Colonic mucosa (tissue), 4 donors: ENCODE results near the gene GATA2. TPM values are rescaled to one million over a fixed set of nuclear protein-coding genes. Genes with fewer than 3 reads are reported as not detected.

Experiments used
- DNase-seq: peaks from one replicate; pipeline ENCODE4 v3.0.0-alpha.2; 2020
- H3K27ac ChIP-seq: fragments of 200-600 bp; one replicate; pipeline ENCODE4 v1.8.0; 2021
- H3K27me3 ChIP-seq: fragments of 200-600 bp; one replicate; pipeline ENCODE4 v1.8.0; 2021
- H3K36me3 ChIP-seq: fragments of 200-600 bp; one replicate; pipeline ENCODE4 v1.8.0; 2021
- H3K4me1 ChIP-seq: fragments of 200-600 bp; one replicate; pipeline ENCODE4 v1.8.0; 2021; ENCODE audit warnings: mild to moderate bottlenecking
- H3K4me3 ChIP-seq: fragments of 200-600 bp; one replicate; pipeline ENCODE4 v1.8.0; 2021
- H3K9ac ChIP-seq, 2 donors: one replicate each; pipeline ENCODE4 v1.7.0; 2013; ENCODE audit warnings: control low read depth in 2 of 2, low read depth in 2 of 2, low read length in 2 of 2
- H3K9me3 ChIP-seq: fragments of 200-600 bp; one replicate; pipeline ENCODE4 v1.8.0; 2021
- CTCF ChIP-seq: fragments of 200-600 bp; IDR thresholded peaks from one replicate; pipeline ENCODE4 v1.8.0; 2022; ENCODE audit warnings: antibody characterized with exemption, mild to moderate bottlenecking
- intact Hi-C: fragments of 100-400 bp; cut with DNase I; formaldehyde crosslinking; loops from one replicate; pipeline ENCODE4 v1.14.1; 2022
- total RNA-seq, 2 donors: library from RNA; stranded (reverse); fragmentation: NEBNext Ultra II Directional in 1 of 2; extraction: Animal tissue kit (Norgen Biotek cat#: 25700) in 1 of 2; gene quantifications; one replicate each; pipeline ENCODE4 v1.2.1, GENCODE V29; 2021
- donor health status: healthy.
- donor health status: DM: no; HTN: no; CAD: no.
- donor health status: DM: no; HTN: no; CAD: no.

Gene GATA2
- total RNA-seq, 2 donors from 2014 or later, result 5.8 to 8.1 TPM

- no peaks in the 10 kb centered on the region for H3K9me3 ChIP-seq
- no peak overlapping the region for H3K27ac ChIP-seq
- no peak overlapping the region for H3K9ac ChIP-seq
- H3K4me3 ChIP-seq, result peak overlapping the region; percentile 58
- no peak for TF ChIP-seq CTCF
- no peak for DNase-seq
- H3K36me3 ChIP-seq, result no peaks in the 10 kb centered on the region
- H3K4me1 ChIP-seq, result peaks cover 41% of the 10 kb centered on the region
- intact Hi-C loops, result no loop called here
- peaks cover 99% of the 10 kb centered on the region for H3K27me3 ChIP-seq
Measured at GRCh38 chr3:128487538-128487812, 5.5 kb downstream of the GATA2 start.

GRCh38 chr3:128486681-128487537 lies 6.1 kb downstream of the GATA2 start:
- DNase-seq, result no peak
- H3K27ac ChIP-seq, result no peak overlapping the region
- H3K4me3 ChIP-seq, result peak overlapping the region; percentile 58
- intact Hi-C loops, result no loop called here
- no peaks in the 10 kb centered on the region for H3K36me3 ChIP-seq
- peaks cover 40% of the 10 kb centered on the region for H3K4me1 ChIP-seq
- no peaks in the 10 kb centered on the region for H3K9me3 ChIP-seq
- no peak overlapping the region for H3K9ac ChIP-seq
- no peak for TF ChIP-seq CTCF
- H3K27me3 ChIP-seq, result peaks cover 99% of the 10 kb centered on the region

- H3K36me3 ChIP-seq, result no peaks in the 10 kb centered on the region
- H3K9me3 ChIP-seq, result no peaks in the 10 kb centered on the region
- no peak for DNase-seq
- H3K4me3 ChIP-seq, result no peak overlapping the region
- intact Hi-C loops, result no loop called here
- no peak overlapping the region for H3K27ac ChIP-seq
- TF ChIP-seq CTCF, result no peak
- no peak overlapping the region for H3K9ac ChIP-seq
- H3K27me3 ChIP-seq, result peaks cover 99% of the 10 kb centered on the region
- H3K4me1 ChIP-seq, result peaks cover 40% of the 10 kb centered on the region
Measured at GRCh38 chr3:128486205-128486628, 6.8 kb downstream of the GATA2 start.

- peaks cover 38% of the 10 kb centered on the region for H3K4me1 ChIP-seq
- H3K36me3 ChIP-seq, result no peaks in the 10 kb centered on the region
- no peak overlapping the region for H3K27ac ChIP-seq
- H3K27me3 ChIP-seq, result peaks cover 96% of the 10 kb centered on the region
- no peaks in the 10 kb centered on the region for H3K9me3 ChIP-seq
- no peak for TF ChIP-seq CTCF
- H3K9ac ChIP-seq, result no peak overlapping the region
- intact Hi-C loops, result no loop called here
- no peak overlapping the region for H3K4me3 ChIP-seq
- no peak for DNase-seq
Measured at GRCh38 chr3:128485282-128486204, 7.5 kb downstream of the GATA2 start.

- TF ChIP-seq CTCF, result no peak
- peaks cover 31% of the 10 kb centered on the region for H3K4me1 ChIP-seq
- no peaks in the 10 kb centered on the region for H3K36me3 ChIP-seq
- DNase-seq, result no peak
- intact Hi-C loops, result no loop called here
- H3K9me3 ChIP-seq, result no peaks in the 10 kb centered on the region
- H3K27me3 ChIP-seq, result peaks cover 87% of the 10 kb centered on the region
- H3K27ac ChIP-seq, result no peak overlapping the region
- H3K4me3 ChIP-seq, result no peak overlapping the region
- no peak overlapping the region for H3K9ac ChIP-seq
Measured at GRCh38 chr3:128484404-128485281, 8.4 kb downstream of the GATA2 start.
